Heart right ventricle (tissue), 16 donors: Measurements from ENCODE around the gene TRIM40. TPM values are rescaled to one million over a fixed set of nuclear protein-coding genes. Genes with fewer than 3 reads are reported as not detected.

ENCODE experiments used
- ATAC-seq, 8 donors: fragments of 200-7000 bp; cut with Tn5 transposase; one replicate each; pipeline ENCODE4 v1.9.1; 2020; ENCODE audit warnings: mild to moderate bottlenecking in 8 of 8, moderate library complexity in 8 of 8, moderate number of reproducible peaks in 1 of 8
- DNase-seq, 2 donors: peaks; one replicate each; pipeline ENCODE4 v3.0.0-alpha.2; 2020
- H3K27ac ChIP-seq, 10 donors: fragments of 200-600 bp; sonication (generic) in 2 of 10; one replicate each; pipeline versions ENCODE4 v1.5.0 to v1.8.0; 2020 to 2022; ENCODE audit warnings: mild to moderate bottlenecking in 3 of 10
- H3K27me3 ChIP-seq, 7 donors: fragments of 200-600 bp; one replicate each; pipeline ENCODE4 v1.8.0; 2021 to 2022; ENCODE audit warnings: mild to moderate bottlenecking in 2 of 7
- H3K36me3 ChIP-seq, 9 donors: fragments of 200-600 bp; sonication (generic) in 1 of 9; one replicate each; pipeline versions ENCODE4 v1.5.0 to v1.8.0; 2020 to 2022; ENCODE audit warnings: mild to moderate bottlenecking in 2 of 9
- H3K4me1 ChIP-seq, 9 donors: fragments of 200-600 bp; sonication (generic) in 1 of 9; one replicate each; pipeline versions ENCODE4 v1.5.0 to v1.8.0; 2020 to 2022; ENCODE audit warnings: mild to moderate bottlenecking in 4 of 9
- H3K4me3 ChIP-seq, 10 donors: fragments of 200-600 bp; sonication (generic) in 2 of 10; one replicate each; pipeline versions ENCODE4 v1.5.0 to v1.8.0; 2020 to 2022; ENCODE audit warnings: mild to moderate bottlenecking in 7 of 10, moderate library complexity in 2 of 10
- H3K9me3 ChIP-seq, 11 donors: fragments of 200-600 bp in 10 of 11; sonication (generic) in 2 of 11; one replicate each; pipeline versions ENCODE4 v1.5.0 to v1.8.0; 2013 to 2022; ENCODE audit warnings: mild to moderate bottlenecking in 2 of 11, control low read depth in 1 of 11, moderate library complexity in 1 of 11
- WGBS, 2 donors: extraction: QIAGEN DNeasy Blood & Tissue Kit; methylation state at CpG; one replicate each; pipeline ENCODE4 v1.1.7; 2013; ENCODE audit warnings: inconsistent platforms in 1 of 2; 5-methylcytosine and 5-hydroxymethylcytosine counted together
- intact Hi-C, 10 donors: fragments of 100-400 bp; cut with DNase I; formaldehyde crosslinking; loops; one replicate each; pipeline versions ENCODE4 v1.11.1 to v1.14.2; 2022
- polyA plus RNA-seq, 2 donors: library from polyadenylated mRNA; stranded (reverse); fragments of 200-250 nt; gene quantifications; one replicate each; pipeline ENCODE4 v1.2.3, GENCODE V29; 2013
- total RNA-seq, 10 donors: library from RNA; stranded (reverse); fragmentation: NEBNext Ultra II Directional in 3 of 10; extraction: Animal tissue kit (Norgen Biotek cat#: 25700) in 3 of 10; gene quantifications; one replicate each; pipeline versions ENCODE4 v1.2.1 to v1.2.4, GENCODE V29; 2021 to 2023
- TF ChIP-seq, protein P1 (sequence below), 9 donors: fragments of 200-600 bp; sonication (generic) in 2 of 9; IDR thresholded peaks; one replicate each; pipeline versions ENCODE4 v1.5.0 to v1.8.0; 2021 to 2022; ENCODE audit warnings: antibody characterized with exemption in 9 of 9, mild to moderate bottlenecking in 5 of 9, moderate library complexity in 1 of 9
- donor health status: Arrhythmogenic right ventricular cardiomyopathy.
- donor health status: ischemic (EF 13 %, LVEDD 7.1; RV severe dilation, severe dysfunction).
- donor health status: healthy with polysubstance abuse.
- donor health status: DM: no; HTN: yes; CAD: no.
- donor health status: DM: no; HTN: no; CAD: no.
- donor health status: ischemic (EF 25% LVEDD 6.9; RV normal size, moderate dysfunction).
- donor health status: ischemic (EF 25% LVEDD 5.7; RV mildly dilated, moderate dysfunction).
- donor health status: healthy.
- donor health status: DM: yes; HTN: yes; CAD: no.
- donor health status: Ischemic cardiomyopathy.
- donor health status: ischemic (EF 35%, LVEDD 5.7; RV mildly dilated, moderate dysfunction).
- donor health status: nonischemic (EF 11% LVEDD 7.7; RV severe dilation, severe dysfunction).
- donor health status: DM: yes; HTN: yes; CAD: no.
- donor health status: PGD.
- donor health status: ischemic (EF 29% LVEDD 5.4; RV normal size, mild dysfunction).
- donor health status: nonischemic (EF 23%, LVEDD 6.1; RV moderate dilation, normal function).

Gene TRIM40
- total and polyA plus RNA-seq, 12 donors, result not detected

DNA sequence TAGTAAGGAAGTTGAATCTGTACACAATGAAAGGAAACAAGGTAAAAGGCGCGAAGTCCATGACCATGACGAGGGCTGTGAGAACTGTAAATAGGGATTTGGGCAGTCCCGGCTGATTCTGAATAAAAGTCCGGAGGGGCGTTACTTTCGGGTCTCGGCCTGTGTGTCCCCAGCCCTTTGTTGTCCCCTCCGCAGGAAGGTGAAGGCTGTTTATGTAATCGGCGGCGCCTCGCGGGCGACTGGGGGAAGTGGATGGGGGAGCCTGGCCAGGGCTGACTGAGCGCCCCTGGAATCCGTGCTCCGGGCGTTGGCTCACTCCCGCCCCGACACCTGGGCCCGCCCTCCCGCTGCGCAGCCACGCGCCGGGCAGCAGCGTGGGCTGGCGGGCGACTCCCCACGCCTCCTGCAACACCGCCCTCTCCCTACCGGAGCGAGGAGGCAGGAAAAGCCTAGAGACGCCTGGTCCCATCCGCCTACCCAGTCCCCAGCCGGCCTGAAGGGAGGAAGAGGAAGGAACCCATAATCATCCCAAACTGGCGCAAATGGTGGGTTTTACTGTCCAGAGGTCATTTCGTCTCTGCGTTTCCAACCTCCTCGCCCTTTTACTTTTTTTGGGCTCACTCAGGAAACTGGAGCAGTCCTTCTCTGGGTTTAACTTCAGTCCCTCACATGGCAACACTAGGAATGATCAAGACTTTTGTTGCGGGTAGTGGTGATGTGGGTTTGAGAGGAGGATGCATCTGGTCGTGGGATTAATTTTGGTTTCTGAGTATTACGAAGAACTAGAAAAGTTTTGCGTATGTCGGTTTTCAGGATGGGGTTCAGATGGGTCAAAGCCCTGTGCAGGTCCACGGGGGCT lies 35.1 kb upstream of the TRIM40 start:
- ATAC-seq, result peak; percentile 35 to 68 (median 54)
- H3K36me3 ChIP-seq, result no peaks in the 10 kb centered on the region
- H3K27ac ChIP-seq, result peak overlapping the region in 8 of 10 donors; percentile 43 to 77 (median 64)
- peaks cover 9 to 41% (median 29%) of the 10 kb centered on the region in 9 donors for H3K4me1 ChIP-seq
- H3K27me3 ChIP-seq, result peaks cover 4 to 80% (median 42%) of the 10 kb centered on the region in 7 donors
- peak; percentile 37 to 40 for DNase-seq
- TF ChIP-seq, protein P1, sequence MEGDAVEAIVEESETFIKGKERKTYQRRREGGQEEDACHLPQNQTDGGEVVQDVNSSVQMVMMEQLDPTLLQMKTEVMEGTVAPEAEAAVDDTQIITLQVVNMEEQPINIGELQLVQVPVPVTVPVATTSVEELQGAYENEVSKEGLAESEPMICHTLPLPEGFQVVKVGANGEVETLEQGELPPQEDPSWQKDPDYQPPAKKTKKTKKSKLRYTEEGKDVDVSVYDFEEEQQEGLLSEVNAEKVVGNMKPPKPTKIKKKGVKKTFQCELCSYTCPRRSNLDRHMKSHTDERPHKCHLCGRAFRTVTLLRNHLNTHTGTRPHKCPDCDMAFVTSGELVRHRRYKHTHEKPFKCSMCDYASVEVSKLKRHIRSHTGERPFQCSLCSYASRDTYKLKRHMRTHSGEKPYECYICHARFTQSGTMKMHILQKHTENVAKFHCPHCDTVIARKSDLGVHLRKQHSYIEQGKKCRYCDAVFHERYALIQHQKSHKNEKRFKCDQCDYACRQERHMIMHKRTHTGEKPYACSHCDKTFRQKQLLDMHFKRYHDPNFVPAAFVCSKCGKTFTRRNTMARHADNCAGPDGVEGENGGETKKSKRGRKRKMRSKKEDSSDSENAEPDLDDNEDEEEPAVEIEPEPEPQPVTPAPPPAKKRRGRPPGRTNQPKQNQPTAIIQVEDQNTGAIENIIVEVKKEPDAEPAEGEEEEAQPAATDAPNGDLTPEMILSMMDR (IDR thresholded peaks at IDR 0.05), result peak in 2 of 9 donors; percentile 10 to 30
- 3 to 4% methylated on average over 47 of the region's 47 CpGs for WGBS, 2 donors
- H3K9me3 ChIP-seq, result no peaks in the 10 kb centered on the region
- peak overlapping the region; percentile 5 to 58 (median 48) for H3K4me3 ChIP-seq
- intact Hi-C loops, result loop anchor here in 6 of 10 donors (5.0 to 10.0 kb wide), 5 partner anchors 34 to 294 kb away; partner anchors contain the start of gene PPP1R11 (in 2 of the 6)

DNA sequence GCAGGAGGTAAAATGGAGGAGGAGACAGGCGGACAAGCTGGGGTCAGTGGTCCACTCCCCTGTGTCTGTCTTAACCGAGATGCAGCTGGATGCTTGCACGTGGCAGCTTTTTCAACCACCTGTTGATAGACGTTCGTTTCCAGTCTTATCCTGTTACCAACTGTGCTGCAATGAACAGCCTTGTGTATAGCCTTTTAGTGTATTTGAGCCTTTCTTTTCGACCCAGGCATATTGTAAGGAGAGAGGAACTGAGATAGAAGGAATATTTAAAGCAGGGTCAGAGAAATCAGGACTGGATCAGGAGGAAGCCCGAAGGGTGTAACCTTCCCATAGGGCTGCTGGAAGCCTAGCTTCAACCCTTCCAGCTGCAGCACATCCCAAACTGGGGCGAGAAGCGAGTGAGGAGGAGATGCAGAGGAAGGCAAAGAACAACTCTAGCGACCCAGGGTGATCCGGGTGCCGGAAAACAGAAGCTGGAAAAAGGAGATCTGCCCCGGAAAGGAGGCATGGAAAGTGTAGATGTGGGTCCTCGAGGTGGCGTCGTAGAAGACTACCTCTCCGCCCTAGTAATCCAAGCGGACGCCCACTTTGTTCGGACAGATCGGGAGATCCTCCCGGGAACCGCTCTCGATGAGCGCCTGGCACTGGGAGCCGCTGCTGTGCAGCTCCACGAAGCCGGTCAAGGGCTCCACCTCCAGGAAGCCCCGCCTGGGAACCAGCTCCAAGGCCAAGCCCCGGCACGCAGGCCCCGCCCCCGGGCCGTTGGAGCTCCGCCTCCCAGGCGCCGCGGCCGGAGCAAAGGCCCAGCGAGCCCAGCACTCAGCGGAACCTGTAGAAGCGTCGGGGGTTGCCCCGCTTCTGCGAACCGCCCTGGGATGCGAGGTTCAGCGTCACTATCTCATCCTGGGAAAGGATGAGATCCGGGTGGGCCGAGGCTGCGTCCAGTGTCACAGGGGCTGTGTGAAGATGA lies 34.2 kb upstream of the TRIM40 start:
- Histone ChIP-seq H3K27ac (peak overlapping the region in 9 of 10 donors; percentile 50 to 83 (median 65)), H3K9me3 (no peaks in the 10 kb centered on the region), H3K27me3 (peaks cover 4 to 82% (median 49%) of the 10 kb centered on the region in 7 donors), H3K4me1 (peaks cover 9 to 39% (median 29%) of the 10 kb centered on the region in 9 donors), H3K4me3 (peak overlapping the region in 9 of 10 donors; percentile 31 to 58 (median 52)), H3K36me3 (no peaks in the 10 kb centered on the region)
- ATAC-seq, result peak; percentile 94 to 97 (median 96)
- TF ChIP-seq, protein P1 (IDR thresholded peaks at IDR 0.05), result peak in 6 of 9 donors; percentile 5 to 50 (median 32)
- DNase-seq, result peak; percentile 91 to 94
- 2% methylated on average over 49 to 51 of the region's 51 CpGs for WGBS, 2 donors
- intact Hi-C loops, result loop anchor here in 8 of 10 donors (1.0 to 10.0 kb wide), 8 partner anchors 29 to 293 kb away; partner anchors contain the start of gene PPP1R11 (in 6 of the 8)

DNA sequence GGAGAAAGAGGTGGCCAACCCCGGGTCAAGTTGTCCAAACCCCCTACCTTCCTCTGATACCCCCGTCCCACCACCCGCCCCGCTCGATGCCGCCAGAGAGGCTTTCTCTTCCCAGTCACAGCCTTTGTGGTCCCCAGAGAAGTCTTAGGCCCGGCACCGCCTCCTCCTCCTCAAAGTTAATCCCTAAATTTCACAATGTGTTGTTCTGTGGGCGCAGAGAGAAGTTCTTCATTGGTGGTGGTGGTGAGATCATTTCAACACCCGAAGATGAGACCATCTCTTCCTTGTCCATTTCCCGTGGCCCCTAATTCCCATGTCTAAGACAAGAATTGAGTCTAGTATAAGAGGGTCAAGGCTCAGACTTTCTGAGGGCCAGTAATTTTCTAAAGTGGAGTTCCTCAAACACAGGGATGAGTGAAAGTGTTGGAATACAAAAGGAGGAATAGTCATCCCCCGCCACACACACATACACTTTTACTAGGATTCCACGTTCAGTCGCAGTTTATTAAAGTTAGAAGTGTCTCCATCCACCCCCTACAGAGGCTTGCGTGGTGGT lies 33.4 kb upstream of the TRIM40 start:
- no peaks in the 10 kb centered on the region for H3K36me3 ChIP-seq
- peak overlapping the region in 9 of 10 donors; percentile 50 to 83 (median 65) for H3K27ac ChIP-seq
- H3K4me1 ChIP-seq, result peaks cover 9 to 39% (median 29%) of the 10 kb centered on the region in 9 donors
- no peak for DNase-seq
- ATAC-seq, result peak in 5 of 8 donors; percentile 2 to 17 (median 7)
- H3K27me3 ChIP-seq, result peaks cover 4 to 80% (median 45%) of the 10 kb centered on the region in 7 donors
- TF ChIP-seq, protein P1 (IDR thresholded peaks at IDR 0.05), result no peak
- intact Hi-C loops, result loop anchor here in 8 of 10 donors (1.0 to 10.0 kb wide), 8 partner anchors 28 to 292 kb away; partner anchors contain the start of gene PPP1R11 (in 6 of the 8)
- peak overlapping the region in 9 of 10 donors; percentile 31 to 58 (median 55) for H3K4me3 ChIP-seq
- WGBS, 2 donors, result 39 to 44% methylated on average over 15 of the region's 15 CpGs
- H3K9me3 ChIP-seq, result no peaks in the 10 kb centered on the region
